ENCODE measurements around the gene ABHD10. TPM values are rescaled to one million over a fixed set of nuclear protein-coding genes. Genes with fewer than 3 reads are reported as not detected.

The ABHD10 gene
- total RNA-seq, 1 donor from 2014 or later = 82.9 TPM

DNA sequence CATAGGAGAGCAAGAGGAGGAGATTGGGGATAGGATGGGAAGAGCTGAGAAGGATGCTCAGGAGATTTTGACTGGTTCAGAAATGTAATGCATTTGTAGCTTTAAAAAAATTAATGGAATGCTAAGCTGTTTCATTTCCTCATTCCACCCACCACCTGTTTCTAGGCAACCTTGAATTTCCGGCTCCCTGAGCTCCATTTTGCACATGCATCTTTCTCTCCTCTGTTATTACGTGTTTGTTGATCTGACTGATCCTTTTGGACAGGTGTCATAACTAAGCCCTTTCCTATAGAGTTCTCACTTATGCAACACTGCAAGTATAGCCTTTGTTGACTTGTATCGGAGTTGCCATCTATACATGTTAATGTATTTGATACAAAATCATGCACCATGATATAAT is 60.0 kb downstream of the ABHD10 start:
- H3K27ac ChIP-seq = no peak overlapping the region
- no peak for DNase-seq (ENCODE audit: low spot score)
- H3K9me3 ChIP-seq (ENCODE audit: low read depth) = no peaks in the 10 kb centered on the region
- Mint-ChIP-seq H3K27me3 (ENCODE audit: insufficient read depth, low read depth) (peaks cover 2% of the 10 kb centered on the region), H3K9me3 (peaks cover 6% of the 10 kb centered on the region), H3K27ac (peak overlapping the region; percentile 55), H3K4me3 (no peak overlapping the region), H3K4me1 (peaks cover 64% of the 10 kb centered on the region), H3K36me3 (peaks cover 3% of the 10 kb centered on the region)
- H3K4me2 ChIP-seq = no peak overlapping the region
- no peaks in the 10 kb centered on the region for H3K27me3 ChIP-seq
- TF ChIP-seq, protein P1, sequence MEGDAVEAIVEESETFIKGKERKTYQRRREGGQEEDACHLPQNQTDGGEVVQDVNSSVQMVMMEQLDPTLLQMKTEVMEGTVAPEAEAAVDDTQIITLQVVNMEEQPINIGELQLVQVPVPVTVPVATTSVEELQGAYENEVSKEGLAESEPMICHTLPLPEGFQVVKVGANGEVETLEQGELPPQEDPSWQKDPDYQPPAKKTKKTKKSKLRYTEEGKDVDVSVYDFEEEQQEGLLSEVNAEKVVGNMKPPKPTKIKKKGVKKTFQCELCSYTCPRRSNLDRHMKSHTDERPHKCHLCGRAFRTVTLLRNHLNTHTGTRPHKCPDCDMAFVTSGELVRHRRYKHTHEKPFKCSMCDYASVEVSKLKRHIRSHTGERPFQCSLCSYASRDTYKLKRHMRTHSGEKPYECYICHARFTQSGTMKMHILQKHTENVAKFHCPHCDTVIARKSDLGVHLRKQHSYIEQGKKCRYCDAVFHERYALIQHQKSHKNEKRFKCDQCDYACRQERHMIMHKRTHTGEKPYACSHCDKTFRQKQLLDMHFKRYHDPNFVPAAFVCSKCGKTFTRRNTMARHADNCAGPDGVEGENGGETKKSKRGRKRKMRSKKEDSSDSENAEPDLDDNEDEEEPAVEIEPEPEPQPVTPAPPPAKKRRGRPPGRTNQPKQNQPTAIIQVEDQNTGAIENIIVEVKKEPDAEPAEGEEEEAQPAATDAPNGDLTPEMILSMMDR (IDR thresholded peaks at IDR 0.05) = no peak
- TF ChIP-seq EZH2 (IDR thresholded peaks at IDR 0.05) (no peak), EZH2phosphoT487 (IDR thresholded peaks at IDR 0.05) (no peak)
- no peaks in the 10 kb centered on the region for H3K4me1 ChIP-seq
- no peak overlapping the region for H3K4me3 ChIP-seq
- no peak overlapping the region for H2AFZ ChIP-seq (replicated peaks)
- no peaks in the 10 kb centered on the region for H4K20me1 ChIP-seq (ENCODE audit: low read depth)
- no peaks in the 10 kb centered on the region for H3K36me3 ChIP-seq
- no peak overlapping the region for H3K9ac ChIP-seq
- H3F3A ChIP-seq (ENCODE audit: low read depth) = no peaks in the 10 kb centered on the region
- H3K79me2 ChIP-seq (ENCODE audit: low read depth) = no peaks in the 10 kb centered on the region

DNA sequence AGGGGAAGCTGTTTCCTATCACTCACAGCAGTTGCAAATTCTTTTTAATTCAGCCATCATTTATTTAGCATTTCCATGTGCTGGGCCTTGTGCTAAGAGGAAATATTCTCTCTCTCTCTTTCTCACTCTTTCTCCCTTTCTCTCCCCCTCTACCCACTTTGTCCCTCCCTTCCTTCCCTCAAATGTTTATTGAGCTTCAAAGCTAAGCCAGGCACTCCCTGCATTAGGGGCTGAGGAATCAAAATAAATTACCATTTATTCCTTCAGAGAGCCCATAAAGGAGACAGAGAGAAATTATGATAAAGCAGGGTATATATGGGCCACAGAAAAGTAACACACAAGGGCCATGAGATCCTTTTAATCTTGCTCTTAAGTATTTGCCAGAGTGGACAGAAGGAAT is 62.5 kb downstream of the ABHD10 start:
- no peak overlapping the region for H3K27ac Mint-ChIP-seq
- H2AFZ ChIP-seq (replicated peaks) = peak overlapping the region; percentile 15
- peaks cover 5% of the 10 kb centered on the region for H3K9me3 Mint-ChIP-seq
- H3K27me3 ChIP-seq = no peaks in the 10 kb centered on the region
- no peak overlapping the region for H3K4me3 Mint-ChIP-seq
- no peak overlapping the region for H3K27ac ChIP-seq
- H3K36me3 ChIP-seq = no peaks in the 10 kb centered on the region
- no peak overlapping the region for H3K9ac ChIP-seq
- no peak overlapping the region for H3K4me3 ChIP-seq
- TF ChIP-seq EZH2phosphoT487 (IDR thresholded peaks at IDR 0.05) = no peak
- H3K36me3 Mint-ChIP-seq = peaks cover 3% of the 10 kb centered on the region
- no peaks in the 10 kb centered on the region for H3K4me1 ChIP-seq
- H3K4me2 ChIP-seq = no peak overlapping the region
- DNase-seq (ENCODE audit: low spot score) = no peak
- H3K9me3 ChIP-seq (ENCODE audit: low read depth) = no peaks in the 10 kb centered on the region
- H3K4me1 Mint-ChIP-seq = peaks cover 46% of the 10 kb centered on the region
- H3F3A ChIP-seq (ENCODE audit: low read depth) = no peaks in the 10 kb centered on the region
- no peaks in the 10 kb centered on the region for H4K20me1 ChIP-seq (ENCODE audit: low read depth)
- H3K79me2 ChIP-seq (ENCODE audit: low read depth) = no peaks in the 10 kb centered on the region
- peaks cover 2% of the 10 kb centered on the region for H3K27me3 Mint-ChIP-seq (ENCODE audit: insufficient read depth, low read depth)

DNA sequence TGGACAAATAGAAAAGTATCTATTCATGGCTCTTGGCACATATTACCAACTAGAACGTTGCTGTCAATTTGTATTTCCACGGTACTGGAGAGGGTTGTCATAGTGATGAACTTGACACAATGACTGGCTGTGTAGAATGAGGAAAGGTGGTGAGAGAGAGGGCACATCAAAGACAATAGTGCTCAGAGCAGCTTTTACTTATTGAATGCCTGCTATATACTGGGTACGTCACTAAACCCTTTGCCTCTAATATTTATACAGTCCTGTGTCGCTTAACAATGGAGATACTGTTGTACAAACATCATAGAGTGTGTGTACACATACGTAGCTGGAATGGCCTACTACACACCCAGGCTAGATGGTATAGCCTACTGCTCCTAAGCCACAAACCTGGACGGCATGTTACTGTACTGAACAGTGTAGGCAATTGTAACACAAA is 64.0 kb downstream of the ABHD10 start:
- H3K4me2 ChIP-seq = no peak overlapping the region
- no peak for DNase-seq (ENCODE audit: low spot score)
- no peaks in the 10 kb centered on the region for H3K9me3 ChIP-seq (ENCODE audit: low read depth)
- Mint-ChIP-seq H3K36me3 (no peaks in the 10 kb centered on the region), H3K4me1 (peaks cover 42% of the 10 kb centered on the region), H3K27ac (no peak overlapping the region), H3K27me3 (ENCODE audit: insufficient read depth, low read depth) (peaks cover 2% of the 10 kb centered on the region), H3K9me3 (no peaks in the 10 kb centered on the region), H3K4me3 (no peak overlapping the region)
- no peaks in the 10 kb centered on the region for H3K27me3 ChIP-seq
- H3K27ac ChIP-seq = no peak overlapping the region
- no peak for TF ChIP-seq EZH2 (IDR thresholded peaks at IDR 0.05)
- TF ChIP-seq EZH2phosphoT487 (IDR thresholded peaks at IDR 0.05) = no peak
- TF ChIP-seq, protein P1 (IDR thresholded peaks at IDR 0.05) = no peak
- no peaks in the 10 kb centered on the region for H4K20me1 ChIP-seq (ENCODE audit: low read depth)
- no peaks in the 10 kb centered on the region for H3K4me1 ChIP-seq
- H3K4me3 ChIP-seq = no peak overlapping the region
- H3F3A ChIP-seq (ENCODE audit: low read depth) = peaks cover 5% of the 10 kb centered on the region
- H2AFZ ChIP-seq (replicated peaks) = no peak overlapping the region
- H3K36me3 ChIP-seq = no peaks in the 10 kb centered on the region
- no peaks in the 10 kb centered on the region for H3K79me2 ChIP-seq (ENCODE audit: low read depth)
- H3K9ac ChIP-seq = no peak overlapping the region

Other genes starting within 250 kb of the ABHD10 start
- gene PHLDB2, start 119.8 kb upstream of the ABHD10 start, total RNA-seq (ENCODE audit: low replicate concordance) = 12.8 and 15.9 TPM in 2 replicates
- gene TAGLN3, start 19.9 kb downstream of the ABHD10 start, total RNA-seq (ENCODE audit: low replicate concordance) = 46.6 and 51.2 TPM in 2 replicates
- not detected in 2 replicates for gene TMPRSS7, start 55.7 kb downstream of the ABHD10 start, total RNA-seq (ENCODE audit: low replicate concordance)
- 2.4 and 4.9 TPM in 2 replicates for gene C3orf52, start 107.4 kb downstream of the ABHD10 start, total RNA-seq (ENCODE audit: low replicate concordance)
- not detected in 2 replicates for gene GCSAM, start 154.2 kb downstream of the ABHD10 start, total RNA-seq (ENCODE audit: low replicate concordance)